Keratinocyte (primary cell): Measurements from ENCODE around the gene AUP1.

Experiments
- CTCF ChIP-seq, 3 experiments: IDR thresholded peaks in 1 of 3; conservative IDR thresholded peaks in 1 of 3; optimal IDR thresholded peaks in 1 of 3; 2 replicates in 2 of 3; 3 replicates in 1 of 3; pipeline versions ENCODE3 to v1.5.1; 2011; ENCODE audit warnings: low read length in 3 of 3, mild to moderate bottlenecking in 3 of 3, moderate library complexity in 2 of 3, control low read depth in 1 of 3, inconsistent platforms in 1 of 3; ENCODE audit not compliant: insufficient read depth in 2 of 3; ENCODE audit errors: extremely low read depth in 1 of 3
- EZH2 ChIP-seq: IDR thresholded peaks from one replicate; pipeline ENCODE4 v1.6.1; 2012; ENCODE audit warnings: inconsistent platforms, mild to moderate bottlenecking, low read length, moderate library complexity

- TF ChIP-seq CTCF (optimal IDR thresholded peaks at IDR 0.05 in 1 of 3, IDR thresholded peaks at IDR 0.05 in 1 of 3, conservative IDR thresholded peaks at IDR 0.05 in 1 of 3; ENCODE audit: extremely low read depth in 1 of 3, insufficient read depth in 2 of 3, low read length in 3 of 3): no peak
- peak; percentile 87 for TF ChIP-seq EZH2
These were observed 30.8 kb downstream of the AUP1 start for GRCh38 chr2:74498500-74499266.
